Prostate gland (tissue), 2 donors: ENCODE measurements around the gene MAGI2.
A peak's percentile ranks its signal among the peaks of the same experiment; 100 is the strongest.

ENCODE experiments used
- POLR2A ChIP-seq: fragments of 450-650 bp; IDR thresholded peaks from one replicate; pipeline ENCODE4 v1.6.1; 2016; ENCODE audit warnings: antibody characterized with exemption, mild to moderate bottlenecking
- POLR2AphosphoS5 ChIP-seq: sonication (generic); formaldehyde crosslinking; IDR thresholded peaks from one replicate; pipeline ENCODE4 v1.6.1; 2017; ENCODE audit warnings: antibody characterized with exemption
- TF ChIP-seq, protein P1 (sequence below), 4 experiments: fragments of 200-600 bp in 2 of 4; fragments of 450-650 bp in 2 of 4; sonication (generic) in 2 of 4; IDR thresholded peaks; 1 replicate in 3 of 4; 2 replicates in 1 of 4; pipeline ENCODE4 v1.5.1; 2016 to 2019; ENCODE audit warnings: antibody characterized with exemption in 4 of 4, mild to moderate bottlenecking in 2 of 4, moderate library complexity in 2 of 4

DNA sequence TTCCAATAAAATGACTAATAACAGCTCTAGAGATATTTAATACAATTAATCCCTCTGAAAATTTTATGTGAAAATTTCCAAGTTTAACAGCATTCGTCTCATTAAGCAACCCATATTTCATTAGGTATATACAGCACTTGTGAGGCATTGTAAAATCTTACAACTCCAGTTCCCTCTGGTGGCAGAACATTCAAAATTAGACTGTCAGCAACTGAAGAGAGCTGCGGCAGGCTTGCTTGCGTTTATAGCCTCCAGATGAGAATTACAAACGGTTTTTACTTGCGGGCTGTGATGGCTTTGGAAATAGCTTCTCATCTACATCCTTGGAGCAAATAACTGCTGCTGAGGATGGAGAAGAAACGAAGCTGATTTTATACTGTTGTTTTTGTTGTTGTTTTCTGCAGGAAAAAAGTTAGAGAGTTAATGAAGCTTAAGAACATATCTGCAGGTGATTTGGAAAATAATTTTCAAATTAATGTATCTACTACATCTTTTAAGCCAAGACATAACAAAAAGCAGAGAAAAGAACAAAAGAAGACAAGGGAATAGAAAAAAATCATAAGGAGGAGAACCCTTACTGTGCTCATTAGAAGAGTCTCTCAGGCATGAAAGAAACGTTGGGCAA lies 171.3 kb downstream of the MAGI2 start:
- TF ChIP-seq, protein P1, sequence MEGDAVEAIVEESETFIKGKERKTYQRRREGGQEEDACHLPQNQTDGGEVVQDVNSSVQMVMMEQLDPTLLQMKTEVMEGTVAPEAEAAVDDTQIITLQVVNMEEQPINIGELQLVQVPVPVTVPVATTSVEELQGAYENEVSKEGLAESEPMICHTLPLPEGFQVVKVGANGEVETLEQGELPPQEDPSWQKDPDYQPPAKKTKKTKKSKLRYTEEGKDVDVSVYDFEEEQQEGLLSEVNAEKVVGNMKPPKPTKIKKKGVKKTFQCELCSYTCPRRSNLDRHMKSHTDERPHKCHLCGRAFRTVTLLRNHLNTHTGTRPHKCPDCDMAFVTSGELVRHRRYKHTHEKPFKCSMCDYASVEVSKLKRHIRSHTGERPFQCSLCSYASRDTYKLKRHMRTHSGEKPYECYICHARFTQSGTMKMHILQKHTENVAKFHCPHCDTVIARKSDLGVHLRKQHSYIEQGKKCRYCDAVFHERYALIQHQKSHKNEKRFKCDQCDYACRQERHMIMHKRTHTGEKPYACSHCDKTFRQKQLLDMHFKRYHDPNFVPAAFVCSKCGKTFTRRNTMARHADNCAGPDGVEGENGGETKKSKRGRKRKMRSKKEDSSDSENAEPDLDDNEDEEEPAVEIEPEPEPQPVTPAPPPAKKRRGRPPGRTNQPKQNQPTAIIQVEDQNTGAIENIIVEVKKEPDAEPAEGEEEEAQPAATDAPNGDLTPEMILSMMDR (IDR thresholded peaks at IDR 0.05), result peak in 1 of 4 experiments; percentile 20
- TF ChIP-seq POLR2AphosphoS5, result no peak
- no peak for TF ChIP-seq POLR2A
